Dermis blood vessel endothelial cell (primary cell): ENCODE results near the gene UBXN6. TPM values are rescaled to one million over a fixed set of nuclear protein-coding genes. Genes with fewer than 3 reads are reported as not detected.

Experiments
- DNase-seq: peaks from one replicate; pipeline ENCODE4 v3.0.0; 2010
- total RNA-seq: library from RNA; depleted of rRNA; stranded (reverse); fragments of >200 nt; gene quantifications from 2 replicates; pipeline ENCODE4 v1.2.3, GENCODE V29; 2014

Gene UBXN6
- total RNA-seq, 1 donor from 2014 or later: 80.7 TPM

DNA sequence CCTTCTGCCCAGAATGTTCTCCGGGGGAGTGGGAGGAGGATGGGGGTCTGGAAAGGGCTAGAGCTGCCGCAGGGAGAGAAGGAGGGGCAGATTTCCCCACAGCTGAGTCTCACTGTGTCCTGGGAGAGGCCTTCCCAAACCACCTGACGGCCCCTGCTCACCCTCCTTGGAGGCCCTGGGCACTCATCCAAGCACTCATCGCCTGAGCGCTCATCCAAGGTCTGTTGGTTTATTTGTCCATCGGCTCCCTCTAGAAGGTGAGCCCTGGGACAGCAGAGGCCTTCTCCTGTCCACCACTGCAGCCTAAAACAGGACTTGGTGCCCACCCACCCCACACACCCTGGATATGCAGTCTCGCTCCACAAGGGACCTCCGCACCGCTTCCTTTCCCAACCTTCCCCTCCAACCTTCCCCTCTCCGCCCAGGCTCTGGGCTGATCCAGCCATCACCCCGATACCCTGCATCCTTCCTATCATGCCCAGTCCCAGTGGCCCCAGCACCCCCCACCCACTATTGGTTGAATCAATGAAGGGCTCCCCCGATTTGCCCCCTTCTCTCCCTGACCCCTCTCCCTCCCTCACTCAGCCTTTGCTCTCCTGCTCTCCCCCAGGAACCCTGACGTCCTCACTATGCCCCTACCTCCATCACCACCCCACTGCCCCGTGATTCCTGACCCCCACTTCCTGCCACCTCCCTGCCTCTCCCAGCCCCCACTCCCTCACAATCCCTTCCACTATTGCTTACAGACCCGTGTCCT lies 1.7 kb downstream of the UBXN6 start:
- peak; percentile 15 for DNase-seq

DNA sequence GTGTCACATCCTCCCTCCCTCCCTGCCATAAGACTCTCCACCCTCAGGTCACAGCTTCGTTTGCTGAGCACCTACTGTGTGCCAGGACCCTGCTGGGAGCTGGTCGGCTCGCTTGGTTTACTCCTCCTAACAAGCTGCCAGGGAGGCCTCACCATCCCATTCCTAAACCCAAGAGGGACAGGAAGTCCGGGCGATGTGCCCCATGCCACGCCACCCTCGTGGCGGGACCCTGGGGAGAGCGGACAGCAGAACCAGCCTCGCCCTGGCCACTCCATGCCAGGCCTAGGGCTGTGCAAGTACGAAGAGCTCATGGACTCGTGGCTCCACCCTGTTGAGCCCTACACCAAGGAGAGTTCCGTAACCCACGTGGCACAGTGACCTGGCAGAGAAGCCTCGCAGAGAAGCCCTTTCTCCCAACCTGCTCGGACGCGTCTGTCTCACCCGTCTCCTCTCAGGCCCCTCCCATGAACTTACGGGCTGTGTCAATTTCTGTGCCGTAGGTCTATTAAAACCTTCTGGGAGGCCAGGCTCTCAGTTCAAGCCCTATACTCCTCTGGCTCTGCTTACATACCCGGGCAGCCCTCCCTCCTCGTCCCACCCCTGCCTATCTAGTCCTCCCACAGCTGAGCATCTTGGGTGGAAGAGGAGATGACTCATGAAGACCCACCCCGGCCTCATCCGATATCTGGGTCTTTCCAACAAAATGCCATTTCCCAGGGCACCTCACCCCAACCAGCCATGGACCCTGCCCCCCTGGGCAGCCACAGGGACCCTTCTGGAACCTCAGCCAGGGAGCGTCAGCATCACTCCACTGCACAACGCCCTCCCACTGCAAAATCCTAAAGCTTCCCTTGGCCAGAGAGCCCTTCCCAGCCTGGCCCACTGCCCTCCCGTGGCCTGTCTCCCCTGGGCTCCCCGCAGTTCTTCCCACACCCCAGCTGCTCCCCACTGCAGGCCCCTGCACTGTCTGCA lies 2.6 kb downstream of the UBXN6 start:
- no peak for DNase-seq

DNA sequence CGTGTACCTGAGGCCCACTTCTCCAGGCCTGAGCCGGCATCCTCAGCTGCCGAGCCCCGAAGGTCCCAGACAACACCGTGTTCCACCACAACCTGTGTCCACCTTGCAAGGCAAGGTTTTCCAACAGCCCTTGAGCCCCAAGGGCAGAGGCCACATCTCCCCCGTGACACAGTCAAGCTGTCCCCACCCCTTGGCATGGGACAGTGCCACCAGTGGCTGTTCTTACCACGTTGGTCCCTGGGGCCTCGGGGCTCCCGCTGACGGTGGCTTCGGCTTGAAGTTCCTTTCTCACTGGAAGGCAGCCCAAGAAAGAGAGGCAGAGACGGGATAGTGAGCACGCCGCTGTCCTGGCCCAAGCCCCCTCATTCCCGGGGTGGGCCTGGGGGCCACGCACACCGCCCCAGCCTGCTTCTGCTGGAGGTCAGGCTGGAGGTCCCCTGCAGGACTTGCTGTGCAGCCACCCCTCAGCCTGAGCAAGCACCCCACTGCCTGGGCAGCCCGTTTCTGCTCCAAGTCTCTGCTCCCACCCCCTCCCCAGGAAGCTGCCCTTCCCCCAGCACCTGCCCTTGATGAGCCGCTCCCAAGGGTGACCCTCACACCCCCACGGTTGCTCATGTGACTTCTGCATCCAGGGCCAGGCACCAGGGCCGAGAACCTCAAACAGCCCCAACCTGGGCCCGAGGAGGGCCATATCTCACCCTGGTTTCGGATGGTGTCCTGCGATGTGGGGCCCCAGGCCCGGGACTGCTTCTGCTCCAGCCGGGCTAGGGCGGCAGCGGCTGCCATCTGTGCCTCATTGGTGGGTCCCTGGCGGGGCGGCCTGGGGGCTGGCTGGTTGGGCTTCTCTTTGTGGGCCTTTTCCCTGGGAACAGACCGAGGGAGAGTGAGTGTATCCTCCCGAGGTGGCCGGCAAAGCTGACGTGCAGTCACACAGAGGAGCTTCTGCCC lies 4.1 kb downstream of the UBXN6 start:
- no peak for DNase-seq

GRCh38 chr19:4452230-4452990 lies 5.2 kb downstream of the UBXN6 start:
- DNase-seq: no peak

DNA sequence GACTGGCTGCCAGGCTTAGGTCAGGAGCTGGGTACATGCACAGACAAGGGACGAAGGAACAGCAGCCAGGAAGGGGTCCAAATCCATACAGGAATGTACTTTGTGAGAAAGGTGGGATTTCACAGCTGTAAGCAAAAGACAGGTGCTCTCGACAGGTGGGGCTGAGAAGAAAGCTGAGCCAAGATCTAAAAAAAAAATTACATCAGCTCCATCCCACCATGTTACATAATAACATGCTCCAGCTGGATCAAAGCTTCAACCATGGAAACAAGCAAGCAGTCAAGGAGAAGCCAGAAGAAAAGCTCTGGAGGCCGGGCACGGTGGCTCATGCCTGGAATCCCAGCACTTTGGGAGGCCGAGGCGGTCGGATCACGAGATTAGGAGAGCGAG lies 8.0 kb downstream of the UBXN6 start:
- DNase-seq: no peak

- DNase-seq: no peak
These were observed 8.5 kb downstream of the UBXN6 start for GRCh38 chr19:4449022-4449638.

DNA sequence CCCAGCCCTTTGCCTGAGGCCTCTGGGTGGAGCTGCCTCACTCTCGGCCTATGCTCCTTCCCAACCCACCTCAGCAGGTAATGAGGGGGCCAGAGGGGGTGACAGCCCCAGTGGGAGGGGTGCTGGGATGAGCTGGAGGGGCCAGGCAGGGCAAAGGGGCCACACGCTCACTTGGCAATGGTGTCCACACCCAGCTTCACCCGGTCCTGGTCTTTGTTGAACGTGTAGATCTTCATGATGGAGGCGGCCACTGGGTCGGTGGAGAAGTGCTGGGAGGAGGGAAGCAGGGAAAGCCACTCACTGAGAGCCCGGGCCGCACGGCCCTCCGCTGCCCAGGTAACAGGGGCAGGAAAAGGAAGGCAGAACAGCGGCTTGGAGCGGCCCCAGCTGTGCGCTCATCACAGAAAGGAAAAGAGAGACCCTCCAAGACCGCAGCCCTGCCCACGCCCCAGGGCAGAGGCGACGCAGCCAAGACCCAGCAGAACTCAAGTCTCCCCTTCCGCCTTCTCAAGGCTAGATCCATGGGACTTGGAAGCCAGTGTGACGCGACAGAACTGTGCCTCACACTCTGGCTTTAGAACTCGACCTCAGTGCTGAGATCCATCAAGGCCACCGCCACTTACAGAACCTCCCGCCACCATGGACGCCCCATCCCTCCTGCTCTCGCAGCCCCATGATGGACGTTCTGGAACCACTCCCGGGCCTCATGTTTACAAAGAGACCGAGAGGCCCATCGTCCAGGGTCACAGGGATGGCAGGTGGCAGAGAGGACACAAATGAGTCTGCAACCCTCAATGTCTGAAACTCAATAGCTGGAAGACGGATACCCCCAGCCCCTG lies 9.2 kb downstream of the UBXN6 start:
- DNase-seq: no peak

GRCh38 chr19:4447327-4448146 lies 10.1 kb downstream of the UBXN6 start:
- no peak for DNase-seq

DNA sequence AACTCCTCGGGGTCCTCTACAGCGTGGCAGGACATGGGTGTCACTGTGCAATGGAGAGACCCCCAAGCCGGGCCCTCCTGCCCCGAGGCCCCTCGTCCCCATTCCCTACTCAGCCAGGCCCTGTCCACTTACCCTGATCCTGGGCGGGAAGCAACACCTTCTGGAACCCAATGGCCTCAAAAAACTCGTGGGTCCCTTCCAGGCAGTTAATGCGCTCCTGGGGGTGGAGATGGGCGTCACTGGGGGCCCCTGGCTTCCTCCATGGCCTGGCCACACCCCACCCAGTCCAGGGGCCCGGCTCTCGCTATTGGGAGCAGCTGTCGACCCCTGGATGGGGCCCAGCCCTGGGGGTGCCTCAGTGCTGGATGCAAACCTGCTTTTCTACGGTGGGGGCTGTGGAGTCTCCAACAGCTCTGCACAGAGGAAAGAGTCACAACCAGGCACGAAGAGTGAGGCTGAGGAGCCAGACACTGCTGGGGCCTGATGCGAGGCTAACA lies 10.8 kb downstream of the UBXN6 start:
- no peak for DNase-seq

GRCh38 chr19:4445963-4446703 lies 11.5 kb downstream of the UBXN6 start:
- DNase-seq: no peak

DNA sequence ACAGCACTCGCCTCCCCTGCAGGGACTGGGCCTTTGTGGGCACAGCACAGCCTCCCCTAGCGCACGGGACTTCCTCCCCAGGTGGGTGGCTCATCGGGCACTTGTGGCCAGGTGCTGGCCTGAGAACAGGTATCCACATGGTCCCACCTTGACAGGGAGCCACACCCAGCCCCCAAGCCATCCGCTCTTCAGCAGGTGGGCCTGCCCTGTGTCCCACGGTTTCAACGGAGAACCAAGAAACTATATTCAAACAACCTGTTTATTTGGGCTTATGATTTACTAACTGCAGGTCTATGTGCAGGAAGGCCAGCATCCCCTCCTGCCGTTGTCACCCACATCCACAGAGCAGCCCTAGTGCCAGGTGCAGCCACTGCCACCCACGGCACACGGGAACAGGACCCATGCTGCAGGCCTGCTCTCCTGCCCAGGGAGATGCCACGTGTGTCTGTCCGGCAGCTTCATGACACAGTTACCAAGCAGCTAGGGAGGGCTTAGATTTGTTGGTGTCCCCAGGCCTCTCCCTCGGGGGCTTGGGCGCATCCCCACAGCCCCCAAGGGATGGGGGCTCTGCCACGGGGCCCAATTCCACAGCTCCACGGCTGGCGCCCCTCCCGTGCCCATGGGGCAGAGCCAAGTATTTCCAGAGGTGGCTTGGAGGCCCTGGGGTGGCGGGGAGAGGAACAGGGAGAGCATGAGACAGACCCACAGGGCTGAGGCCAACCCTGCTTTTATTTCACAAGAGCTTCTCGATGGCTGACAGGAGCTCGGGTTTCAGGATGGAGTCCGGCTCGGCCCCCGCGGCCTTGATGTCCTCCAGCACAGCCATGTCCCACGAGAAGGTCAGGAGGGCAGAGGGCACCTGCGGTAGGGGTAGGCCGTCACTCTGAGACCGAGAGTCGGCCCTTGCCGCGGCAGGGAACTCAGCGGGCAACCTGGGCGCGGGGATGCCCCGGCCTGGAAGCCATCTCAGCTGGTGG lies 12.5 kb downstream of the UBXN6 start:
- no peak for DNase-seq

GRCh38 chr19:4443966-4444764 lies 13.4 kb downstream of the UBXN6 start:
- no peak for DNase-seq

DNA sequence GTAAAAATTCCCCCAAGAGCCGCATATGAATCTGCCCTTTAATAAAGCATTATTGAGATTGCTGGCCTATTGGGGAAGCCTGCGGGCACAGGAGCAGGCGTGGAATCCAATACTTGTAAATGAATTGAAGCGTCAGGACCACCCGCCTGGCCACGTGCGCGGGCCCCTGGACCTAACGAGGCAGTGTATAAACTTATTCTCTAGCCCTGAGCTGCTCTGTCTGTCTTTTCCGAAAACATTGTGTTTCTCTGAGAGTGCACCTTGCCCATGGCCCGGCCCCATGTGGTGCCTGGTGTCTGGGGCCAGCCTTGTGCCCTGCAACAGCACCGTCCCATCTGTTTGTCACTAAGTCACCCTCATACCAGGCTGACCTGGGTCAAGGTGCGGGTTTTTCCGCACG lies 14.4 kb downstream of the UBXN6 start:
- no peak for DNase-seq

DNA sequence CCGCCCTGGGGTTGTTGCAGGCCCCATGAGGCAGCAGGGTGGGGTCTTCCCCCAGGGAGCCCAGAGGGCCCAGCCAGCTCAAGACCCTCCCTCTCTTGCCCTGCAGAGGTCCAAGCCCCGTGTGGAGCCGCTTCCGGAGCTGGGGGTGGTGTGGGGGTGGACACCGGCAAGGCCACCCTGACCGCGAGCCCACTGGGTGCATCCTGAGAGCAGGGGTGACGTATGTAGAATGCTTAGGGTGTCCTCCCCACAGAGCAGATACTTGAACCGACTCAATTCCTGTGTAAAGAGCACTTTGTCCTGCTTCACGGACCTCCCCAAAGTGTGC lies 14.8 kb downstream of the UBXN6 start:
- DNase-seq: no peak

DNA sequence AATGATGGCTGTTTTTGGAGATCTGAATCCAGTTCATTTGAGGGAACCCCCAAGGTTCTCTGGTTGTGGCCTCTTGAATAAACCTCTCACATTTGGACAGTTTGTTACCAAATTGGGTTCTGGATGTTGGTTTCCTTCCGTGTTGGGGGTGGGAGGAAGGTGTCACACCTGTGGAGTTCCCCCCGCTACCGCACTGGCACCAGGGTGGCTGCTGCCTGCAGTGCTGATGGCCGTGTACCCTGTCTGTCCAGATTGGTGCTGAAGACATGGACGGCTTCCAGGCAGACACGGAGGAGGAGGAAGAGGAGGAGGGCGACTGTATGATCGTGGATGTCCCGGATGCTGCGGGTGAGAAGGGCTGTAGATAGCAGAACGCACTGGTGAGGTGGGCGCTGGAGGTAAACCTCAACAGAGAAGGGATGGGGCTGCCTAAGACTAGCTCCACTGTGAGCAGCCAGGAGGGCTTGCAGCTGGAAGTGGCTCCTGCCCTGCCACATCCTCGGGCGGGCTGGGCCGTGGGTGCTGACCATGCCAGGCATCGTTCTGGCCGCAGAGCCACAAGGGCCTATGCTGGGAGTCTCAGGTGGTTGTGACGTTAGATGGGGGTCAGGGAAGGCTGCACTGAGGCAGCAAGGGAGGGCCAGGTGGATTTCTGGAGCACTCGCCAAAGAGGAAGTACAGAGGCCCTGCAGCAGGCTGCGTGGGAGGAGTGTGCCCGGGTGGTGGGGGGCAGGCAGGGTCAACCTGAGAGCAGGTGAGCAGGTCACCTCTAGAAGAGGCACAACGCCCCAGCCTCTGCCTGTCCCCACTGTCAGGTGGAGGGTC lies 15.4 kb downstream of the UBXN6 start:
- DNase-seq: no peak

- DNase-seq: no peak
These were observed 18.4 kb downstream of the UBXN6 start for GRCh38 chr19:4439243-4439642.
